ENCODE results near the gene JAG2.
"Not testable (repeated sequence)": the region's sequence is repeated elsewhere in the genome, so short reads cannot be mapped to it uniquely, and the experiment has no call there.

Gene JAG2

GRCh38 chr14:105109243-105109642 lies 59.3 kb downstream of the JAG2 start:
- not testable (repeated sequence) for DNase-seq

- DNase-seq: no peak
Measured at GRCh38 chr14:105108516-105108864, 60.1 kb downstream of the JAG2 start.

- DNase-seq: no peak
Measured at GRCh38 chr14:105107781-105108515, 60.6 kb downstream of the JAG2 start.

GRCh38 chr14:105107351-105107750 lies 61.2 kb downstream of the JAG2 start:
- DNase-seq: no peak

- DNase-seq: no peak
Measured at GRCh38 chr14:105105158-105105557, 63.4 kb downstream of the JAG2 start.

GRCh38 chr14:105102893-105103292 lies 65.7 kb downstream of the JAG2 start:
- DNase-seq: no peak

- DNase-seq: no peak
Measured at GRCh38 chr14:105102361-105102870, 66.2 kb downstream of the JAG2 start.

GRCh38 chr14:105100910-105101309 lies 67.7 kb downstream of the JAG2 start:
- no peak for DNase-seq

GRCh38 chr14:105099778-105100177 lies 68.8 kb downstream of the JAG2 start:
- no peak for DNase-seq

- DNase-seq: no peak
Measured at GRCh38 chr14:105098316-105098715, 70.3 kb downstream of the JAG2 start.

GRCh38 chr14:105097794-105098127 lies 70.8 kb downstream of the JAG2 start:
- DNase-seq: no peak

- DNase-seq: no peak
Measured at GRCh38 chr14:105096206-105096875, 72.2 kb downstream of the JAG2 start.

- DNase-seq: no peak
Measured at GRCh38 chr14:105095236-105095805, 73.3 kb downstream of the JAG2 start.

GRCh38 chr14:105094193-105094907 lies 74.2 kb downstream of the JAG2 start:
- DNase-seq: no peak

GRCh38 chr14:105093431-105094192 lies 75.0 kb downstream of the JAG2 start:
- no peak for DNase-seq

- no peak for DNase-seq
Measured at GRCh38 chr14:105093038-105093430, 75.5 kb downstream of the JAG2 start.

- no peak for DNase-seq
Measured at GRCh38 chr14:105092171-105093037, 76.2 kb downstream of the JAG2 start.

- no peak for DNase-seq
Measured at GRCh38 chr14:105091517-105092170, 76.9 kb downstream of the JAG2 start.

- DNase-seq: no peak
Measured at GRCh38 chr14:105091054-105091516, 77.5 kb downstream of the JAG2 start.
